Activated CD4-positive, alpha-beta T cell treated with anti-CD3 and anti-CD28 coated beads, Interleukin-10, Interleukin-2, amounts not matched to agents 100 ng/mL and 50 ng/mL, durations not matched to agents 16 hours and 8 hours (primary cell): ENCODE results near the gene INMT.

Source experiments
- DNase-seq: peaks from one replicate; pipeline ENCODE4 v3.0.0-alpha.2; 2020

Gene INMT

GRCh38 chr7:30729642-30730041, 22.3 kb upstream of the INMT start:
- DNase-seq, result no peak

DNA sequence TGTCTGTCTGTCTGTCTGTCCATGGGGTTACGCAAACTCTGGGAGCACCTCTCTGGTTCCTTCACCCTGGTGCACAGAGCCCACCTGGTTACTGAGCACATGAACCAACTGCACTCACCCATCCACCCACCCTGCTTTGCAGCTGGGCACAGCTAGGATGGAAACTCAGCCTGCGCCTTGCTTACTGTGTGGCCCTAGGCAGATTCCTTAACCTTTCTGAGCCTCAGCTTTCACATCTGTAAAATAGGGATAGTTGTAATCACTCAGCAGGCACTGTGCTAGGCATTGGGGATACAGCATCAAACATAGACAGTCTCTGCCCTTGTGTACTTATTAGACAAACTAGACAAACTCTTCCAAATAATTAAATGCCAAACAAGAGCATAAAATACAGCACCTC, 21.8 kb upstream of the INMT start:
- no peak for DNase-seq

GRCh38 chr7:30730996-30731395, 20.9 kb upstream of the INMT start:
- no peak for DNase-seq

- no peak for DNase-seq
These were observed 20.4 kb upstream of the INMT start for GRCh38 chr7:30731581-30731980.

GRCh38 chr7:30732606-30733005, 19.3 kb upstream of the INMT start:
- DNase-seq, result no peak

DNA sequence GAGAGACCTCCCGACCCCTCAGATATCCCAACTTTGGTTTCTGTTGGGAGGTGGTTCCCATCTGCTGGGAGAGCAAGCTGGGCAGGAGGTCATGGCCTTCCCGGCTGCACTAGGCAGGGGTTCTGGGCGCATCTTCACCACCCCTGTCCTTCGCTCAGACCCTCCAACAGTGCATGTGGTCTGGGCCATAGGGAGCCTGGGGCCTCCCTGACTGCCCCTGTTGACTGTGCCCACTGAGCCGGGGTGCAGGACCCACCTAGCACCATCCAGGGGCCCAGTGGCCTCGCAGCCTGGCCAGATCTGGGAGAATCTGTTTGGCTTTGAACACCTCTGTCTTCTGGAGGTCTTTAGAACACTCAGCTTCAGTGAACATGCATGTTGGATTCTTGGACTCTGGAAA, 18.7 kb upstream of the INMT start:
- no peak for DNase-seq

- no peak for DNase-seq
These were observed 18.2 kb upstream of the INMT start for GRCh38 chr7:30733691-30734090.

GRCh38 chr7:30734497-30734896, 17.4 kb upstream of the INMT start:
- no peak for DNase-seq

GRCh38 chr7:30735631-30736030, 16.3 kb upstream of the INMT start:
- DNase-seq, result no peak

GRCh38 chr7:30736291-30736690, 15.6 kb upstream of the INMT start:
- DNase-seq, result no peak

- no peak for DNase-seq
These were observed 13.7 kb upstream of the INMT start for GRCh38 chr7:30738026-30738915.

DNA sequence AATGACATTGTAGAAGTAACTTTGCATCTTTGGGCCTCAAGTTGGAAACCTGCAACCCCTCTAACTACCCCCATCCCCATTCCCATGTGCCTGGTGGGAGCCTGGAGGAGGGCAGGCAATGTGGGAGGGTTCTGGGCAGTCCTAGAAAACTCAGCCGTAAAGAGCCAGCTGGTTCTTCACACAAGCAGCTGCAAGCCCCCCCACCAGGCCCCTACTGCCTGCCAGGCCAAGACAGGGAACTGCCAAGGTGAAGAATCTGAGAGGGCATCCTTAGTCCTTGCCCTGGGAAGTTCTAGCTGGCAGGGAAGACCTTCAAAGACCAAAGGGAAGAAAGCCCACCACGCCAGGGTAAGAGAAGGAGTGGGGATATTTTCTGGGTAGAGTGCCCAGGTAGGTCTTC, 12.2 kb upstream of the INMT start:
- no peak for DNase-seq

- DNase-seq, result peak; percentile 74
These were observed 11.3 kb upstream of the INMT start for GRCh38 chr7:30740417-30741181.

DNA sequence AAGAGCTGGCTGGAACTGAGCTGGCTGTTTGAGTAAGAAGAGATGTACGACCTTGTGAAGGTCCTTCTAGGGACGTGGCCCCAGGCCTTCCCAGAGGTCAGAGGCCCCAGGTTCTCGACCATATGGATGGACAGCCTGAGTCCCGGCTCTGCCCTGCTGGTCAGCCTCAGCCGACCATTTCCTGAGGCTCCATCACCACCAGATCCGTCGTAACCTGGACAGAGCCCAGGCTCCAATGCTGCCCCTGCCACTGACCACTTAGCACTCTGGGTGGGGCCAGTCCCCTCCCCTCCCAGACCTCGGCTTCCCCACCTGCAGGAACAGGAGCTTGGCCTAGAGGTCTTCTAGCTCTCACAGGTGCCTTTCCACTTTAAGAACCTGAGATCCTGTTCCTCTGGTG, 10.6 kb upstream of the INMT start:
- DNase-seq, result no peak

DNA sequence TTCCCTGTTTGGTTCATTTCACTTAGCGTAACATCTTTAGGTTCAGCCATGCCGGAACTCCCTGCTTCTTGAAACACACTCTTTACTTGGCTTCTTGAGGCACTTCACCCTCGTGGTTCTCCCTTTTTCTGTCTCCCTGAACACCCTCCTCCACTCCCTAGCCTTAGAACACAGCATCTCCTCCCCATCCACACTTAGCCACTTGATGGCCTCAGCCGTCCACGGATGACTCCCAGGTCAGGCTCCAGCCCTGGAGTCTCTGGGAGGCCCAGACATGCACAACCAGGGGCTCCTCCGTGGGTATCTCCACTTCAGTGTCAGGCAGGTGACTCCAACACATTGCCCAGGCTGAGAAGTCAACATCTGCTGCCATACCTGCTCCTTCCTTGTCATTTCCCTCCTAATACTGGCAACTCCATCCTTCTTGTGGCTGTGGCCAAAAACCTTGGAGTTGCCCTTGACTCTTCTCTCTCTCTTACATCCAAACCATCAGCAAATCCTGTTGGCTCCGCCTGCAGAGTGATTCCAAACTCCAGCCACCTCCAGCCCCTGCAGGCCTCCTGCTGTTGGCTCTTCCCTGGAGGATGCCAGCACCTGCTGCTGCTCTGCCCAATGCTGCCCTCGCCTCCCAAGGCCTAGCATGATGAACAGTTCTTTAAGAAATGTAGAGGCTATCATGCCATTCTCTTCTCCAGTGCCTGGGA, 8.4 kb upstream of the INMT start:
- no peak for DNase-seq

DNA sequence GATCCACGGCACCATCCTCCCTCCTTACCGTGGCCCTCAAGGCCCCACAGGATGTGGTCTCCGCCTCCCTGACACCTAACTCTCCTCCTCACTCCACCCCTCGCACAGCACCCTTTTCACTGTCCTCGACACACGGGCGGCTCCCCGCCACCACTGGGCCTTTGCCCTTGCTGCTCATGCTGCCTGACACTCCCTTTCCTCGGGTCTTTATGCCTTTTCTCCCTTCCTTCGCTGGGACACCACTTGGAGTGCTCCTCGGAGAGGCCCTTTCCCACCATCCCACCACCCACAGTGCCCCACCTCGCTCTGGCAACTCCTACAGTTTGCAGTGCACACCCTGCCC, 7.9 kb upstream of the INMT start:
- DNase-seq, result no peak

- DNase-seq, result no peak
These were observed 6.5 kb upstream of the INMT start for GRCh38 chr7:30745261-30745941.

- no peak for DNase-seq
These were observed 1.9 kb upstream of the INMT start for GRCh38 chr7:30750010-30750409.

DNA sequence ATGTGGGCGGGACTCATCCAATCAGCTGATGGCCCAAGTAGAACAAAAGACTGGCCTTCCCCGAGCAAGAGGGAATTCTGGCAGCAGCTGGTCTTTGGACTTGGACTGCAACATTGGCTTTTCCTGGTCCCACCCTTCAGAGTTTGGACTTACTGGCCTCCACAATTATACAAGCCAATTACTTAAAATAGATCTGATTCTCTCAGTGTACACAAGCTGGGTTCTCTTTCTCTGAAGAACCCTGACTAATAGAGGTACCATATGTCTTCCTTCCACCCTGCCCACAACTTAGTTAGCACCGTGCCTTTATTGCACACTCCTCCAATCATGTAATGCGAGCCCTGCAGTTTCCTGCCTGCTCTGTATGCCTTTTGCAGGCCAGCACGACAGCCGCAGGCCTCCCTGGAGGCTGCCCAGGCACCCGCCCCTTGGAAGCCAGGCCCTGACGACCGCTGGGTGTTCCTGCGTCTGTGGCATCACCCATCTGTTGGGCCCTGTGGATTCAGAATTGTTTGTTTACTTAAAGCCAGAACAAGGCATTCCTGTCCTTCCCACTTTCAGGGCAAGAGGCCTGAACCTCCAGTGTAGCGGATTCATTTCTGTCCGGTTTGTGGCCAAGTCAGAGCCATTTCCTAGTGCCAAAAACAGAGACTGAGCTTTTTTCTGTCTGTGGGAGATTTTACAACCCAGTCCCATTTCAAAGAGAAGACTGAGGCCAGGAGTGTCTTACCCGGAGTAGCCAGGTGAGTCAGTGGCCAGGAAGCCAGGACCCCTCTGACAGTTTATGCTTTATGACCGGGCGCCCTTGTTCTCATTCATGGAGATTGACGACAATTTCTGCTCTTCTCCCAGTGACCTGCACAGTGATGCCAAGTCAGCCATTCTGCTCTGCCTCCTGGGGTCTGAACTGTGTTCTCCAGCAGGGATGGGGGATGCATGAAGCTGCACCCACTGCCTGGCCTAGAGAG, 968 bp upstream of the INMT start:
- DNase-seq, result no peak

GRCh38 chr7:30752484-30752883, 549 bp downstream of the INMT start:
- no peak for DNase-seq

- DNase-seq, result no peak
These were observed 1.0 kb downstream of the INMT start for GRCh38 chr7:30752979-30753378.

DNA sequence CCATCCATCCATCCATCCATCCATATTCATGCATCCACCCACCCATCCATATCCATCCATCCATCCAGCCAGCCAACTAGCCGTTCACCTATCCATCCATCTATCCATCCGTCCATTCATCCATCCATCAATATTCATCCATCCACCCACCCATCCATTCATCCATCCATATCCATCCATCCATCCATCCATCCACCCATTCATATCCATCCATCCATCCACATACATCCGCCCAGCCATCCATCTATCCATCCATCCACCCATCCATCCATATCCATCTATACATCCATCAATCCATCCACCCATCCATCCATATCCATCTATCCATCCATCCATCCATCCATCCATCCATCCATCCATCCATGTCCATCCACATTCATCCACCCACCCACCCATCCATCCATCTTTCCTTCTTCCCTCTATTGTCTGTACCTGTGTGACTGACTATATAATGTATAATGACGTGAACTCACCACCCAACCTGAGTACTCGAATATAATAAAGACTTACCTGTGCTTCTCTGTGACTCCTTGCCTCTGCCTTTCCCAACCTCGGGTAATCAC, 2.5 kb downstream of the INMT start:
- no peak for DNase-seq
